SK-N-SH treated with all-trans-retinoic acid at 6 μM for 48 hours (cell line): ENCODE measurements around the gene WASL.

Experiments
- ARNTL ChIP-seq: fragments of 450-650 bp; formaldehyde crosslinking; IDR thresholded peaks from 2 replicates; pipeline ENCODE4 v1.5.0; 2020; ENCODE audit warnings: low read depth, mild to moderate bottlenecking, moderate library complexity, borderline replicate concordance
- ISL1 ChIP-seq: fragments of 250-450 bp; sonication (Bioruptor Pico); IDR thresholded peaks from 2 replicates; pipeline ENCODE4 v2.1.2; 2022; ENCODE audit warnings: mild to moderate bottlenecking, moderate library complexity
- TOX ChIP-seq: fragments of 250-450 bp; sonication (Bioruptor Pico); IDR thresholded peaks from 2 replicates; pipeline ENCODE4 v1.8.0; 2021; ENCODE audit warnings: mild to moderate bottlenecking, moderate library complexity, borderline replicate concordance
- TF ChIP-seq, protein P1 (sequence below): fragments of 250-450 bp; sonication (Bioruptor Pico); IDR thresholded peaks from 2 replicates; pipeline ENCODE4 v1.8.0; 2020; ENCODE audit warnings: mild to moderate bottlenecking, moderate library complexity, borderline replicate concordance

DNA sequence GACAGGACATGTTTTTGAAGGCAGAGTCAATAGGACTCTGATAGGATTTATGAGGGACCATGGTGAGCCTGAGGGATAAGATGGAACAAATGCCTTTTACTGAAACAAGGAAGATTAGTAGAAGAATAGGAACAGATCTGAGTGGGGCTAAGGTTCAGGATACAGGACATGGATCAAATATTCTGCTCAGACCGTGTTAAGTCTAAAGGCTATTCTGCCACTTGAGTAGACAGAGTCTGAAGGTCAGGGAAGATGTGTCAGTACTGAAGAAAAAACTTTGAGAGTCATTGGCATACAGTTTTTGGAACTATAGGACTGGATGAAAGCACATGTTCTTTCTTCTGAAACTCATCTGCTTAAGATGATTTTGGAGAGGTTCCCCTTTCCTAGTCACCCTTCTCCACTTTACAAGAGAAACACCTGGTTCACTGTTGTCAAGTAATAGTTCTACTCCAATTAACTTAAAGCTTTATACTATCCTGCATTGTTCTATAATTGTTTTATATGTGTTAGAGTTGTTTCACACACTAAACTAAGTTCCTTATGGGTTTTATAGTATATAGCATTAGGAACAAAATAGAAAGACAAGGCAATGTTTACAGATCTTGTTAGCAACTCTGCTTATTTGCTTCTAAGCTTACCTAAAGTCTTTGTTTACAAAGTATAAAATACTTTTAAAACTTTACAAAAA is 43.4 kb downstream of the WASL start:
- TF ChIP-seq TOX (CRISPR knock-in tag) (no peak), ARNTL (no peak), ISL1 (CRISPR knock-in tag) (no peak)
- TF ChIP-seq, protein P1, sequence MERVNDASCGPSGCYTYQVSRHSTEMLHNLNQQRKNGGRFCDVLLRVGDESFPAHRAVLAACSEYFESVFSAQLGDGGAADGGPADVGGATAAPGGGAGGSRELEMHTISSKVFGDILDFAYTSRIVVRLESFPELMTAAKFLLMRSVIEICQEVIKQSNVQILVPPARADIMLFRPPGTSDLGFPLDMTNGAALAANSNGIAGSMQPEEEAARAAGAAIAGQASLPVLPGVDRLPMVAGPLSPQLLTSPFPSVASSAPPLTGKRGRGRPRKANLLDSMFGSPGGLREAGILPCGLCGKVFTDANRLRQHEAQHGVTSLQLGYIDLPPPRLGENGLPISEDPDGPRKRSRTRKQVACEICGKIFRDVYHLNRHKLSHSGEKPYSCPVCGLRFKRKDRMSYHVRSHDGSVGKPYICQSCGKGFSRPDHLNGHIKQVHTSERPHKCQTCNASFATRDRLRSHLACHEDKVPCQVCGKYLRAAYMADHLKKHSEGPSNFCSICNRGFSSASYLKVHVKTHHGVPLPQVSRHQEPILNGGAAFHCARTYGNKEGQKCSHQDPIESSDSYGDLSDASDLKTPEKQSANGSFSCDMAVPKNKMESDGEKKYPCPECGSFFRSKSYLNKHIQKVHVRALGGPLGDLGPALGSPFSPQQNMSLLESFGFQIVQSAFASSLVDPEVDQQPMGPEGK, result no peak
